Panc1 (cell line): ENCODE data around the gene LPP. TPM values are rescaled to one million over a fixed set of nuclear protein-coding genes. Genes with fewer than 3 reads are reported as not detected.

Source experiments
- ATAC-seq: fragments of 200-7000 bp; cut with Tn5 transposase; 2 replicates; pipeline ENCODE4 v1.9.1; 2020; ENCODE audit warnings: mild to moderate bottlenecking, moderate library complexity
- BruUV-seq: library from RNA; stranded (reverse); fragments of 400-500 nt; replicated peaks from 2 replicates; lab custom pipeline; 2021; lab: Mats Ljungman, UMichigan
- CTCF ChIA-PET: fragments of 300-600 bp; sonication (Branson Sonifier 250); formaldehyde crosslinking; loops from one replicate; lab custom pipeline; 2022; ENCODE audit warnings: antibody characterized with exemption; lab: Charles Lee
- POLR2A ChIA-PET: fragments of 300-600 bp; sonication (Branson Sonifier 250); formaldehyde crosslinking; loops from one replicate; lab custom pipeline; 2022; ENCODE audit warnings: antibody characterized with exemption; lab: Charles Lee
- DNase-seq: peaks from one replicate; pipeline ENCODE4 v3.0.0-alpha.2; 2010; ENCODE audit warnings: low read depth, low spot score
- H3K27ac ChIP-seq: 2 replicates; pipeline ENCODE4 v1.5.1; 2011; ENCODE audit warnings: mild to moderate bottlenecking, low read length, inconsistent platforms
- H3K27me3 ChIP-seq: fragments of 200-500 bp; sonication (Bioruptor generic); 2 replicates; pipeline ENCODE4 v1.6.0; 2014; ENCODE audit warnings: low read length, inconsistent platforms; ENCODE audit not compliant: control insufficient read depth, insufficient read depth
- H3K36me3 ChIP-seq: fragments of 200-500 bp; sonication (Bioruptor generic); 2 replicates; pipeline ENCODE4 v1.5.1; 2014; ENCODE audit warnings: inconsistent platforms, mild to moderate bottlenecking, low read length, moderate library complexity; ENCODE audit not compliant: control insufficient read depth, insufficient read depth
- H3K4me1 ChIP-seq: 2 replicates; pipeline ENCODE4 v1.5.1; 2011; ENCODE audit warnings: inconsistent platforms, mild to moderate bottlenecking, low read length, moderate library complexity; ENCODE audit not compliant: control insufficient read depth, insufficient read depth
- H3K4me3 ChIP-seq, 2 experiments: 2 replicates each; pipeline ENCODE4 v1.5.1; 2011 to 2012; ENCODE audit warnings: low read depth in 2 of 2, low read length in 2 of 2, mild to moderate bottlenecking in 2 of 2, inconsistent platforms in 1 of 2, moderate library complexity in 1 of 2
- H3K9me3 ChIP-seq: fragments of 200-500 bp; sonication (Bioruptor generic); 2 replicates; pipeline ENCODE4 v1.5.1; 2014; ENCODE audit warnings: low read depth, mild to moderate bottlenecking, inconsistent platforms, low read length, moderate library complexity; ENCODE audit not compliant: control insufficient read depth, insufficient read depth
- CTCF ChIP-seq: fragments of 450-650 bp; IDR thresholded peaks from 2 replicates; pipeline ENCODE4 v1.5.1; 2017; ENCODE audit warnings: mild to moderate bottlenecking
- POLR2AphosphoS5 ChIP-seq: IDR thresholded peaks from 2 replicates; pipeline ENCODE4 v1.6.1; 2012; ENCODE audit warnings: mild to moderate bottlenecking, low read depth, low read length, moderate library complexity
- SIN3A ChIP-seq: IDR thresholded peaks from 2 replicates; pipeline ENCODE4 v1.6.1; 2012; ENCODE audit warnings: low read depth, mild to moderate bottlenecking, low read length, moderate library complexity, borderline replicate concordance; ENCODE audit not compliant: insufficient read depth
- TCF7L2 ChIP-seq: IDR thresholded peaks from 2 replicates; pipeline ENCODE4 v1.6.1; 2011; ENCODE audit warnings: mild to moderate bottlenecking, low read depth, low read length, inconsistent platforms
- in situ Hi-C: cut with HindIII; loops from 2 replicates; pipeline ENCODE4 v1.10.0; 2016; ENCODE audit warnings: low sequenced_read_pairs, low pct_unique_long_range_greater_than_20kb
- intact Hi-C: fragments of 100-400 bp; cut with micrococcal nuclease; formaldehyde crosslinking; loops from one replicate; pipeline ENCODE4 v1.10.0; 2022; ENCODE audit not compliant: unreplicated experiment
- total RNA-seq: library from RNA; stranded (reverse); gene quantifications from one replicate; pipeline ENCODE4 v1.2.1, GENCODE V29; 2021; ENCODE audit not compliant: unreplicated experiment
- TF ChIP-seq, protein P1 (sequence below), 2 experiments: IDR thresholded peaks; 2 replicates each; pipeline ENCODE4 v1.6.1; 2011 to 2012; ENCODE audit warnings: low read depth in 2 of 2, control low read depth in 1 of 2, low read length in 1 of 2, mild to moderate bottlenecking in 1 of 2, moderate library complexity in 1 of 2; ENCODE audit not compliant: insufficient read depth in 1 of 2

Gene LPP
- total RNA-seq, 1 experiment from 2014 or later: 90.0 TPM

GRCh38 chr3:188822004-188822403, 668.0 kb downstream of the LPP start:
- TF ChIP-seq, protein P1, sequence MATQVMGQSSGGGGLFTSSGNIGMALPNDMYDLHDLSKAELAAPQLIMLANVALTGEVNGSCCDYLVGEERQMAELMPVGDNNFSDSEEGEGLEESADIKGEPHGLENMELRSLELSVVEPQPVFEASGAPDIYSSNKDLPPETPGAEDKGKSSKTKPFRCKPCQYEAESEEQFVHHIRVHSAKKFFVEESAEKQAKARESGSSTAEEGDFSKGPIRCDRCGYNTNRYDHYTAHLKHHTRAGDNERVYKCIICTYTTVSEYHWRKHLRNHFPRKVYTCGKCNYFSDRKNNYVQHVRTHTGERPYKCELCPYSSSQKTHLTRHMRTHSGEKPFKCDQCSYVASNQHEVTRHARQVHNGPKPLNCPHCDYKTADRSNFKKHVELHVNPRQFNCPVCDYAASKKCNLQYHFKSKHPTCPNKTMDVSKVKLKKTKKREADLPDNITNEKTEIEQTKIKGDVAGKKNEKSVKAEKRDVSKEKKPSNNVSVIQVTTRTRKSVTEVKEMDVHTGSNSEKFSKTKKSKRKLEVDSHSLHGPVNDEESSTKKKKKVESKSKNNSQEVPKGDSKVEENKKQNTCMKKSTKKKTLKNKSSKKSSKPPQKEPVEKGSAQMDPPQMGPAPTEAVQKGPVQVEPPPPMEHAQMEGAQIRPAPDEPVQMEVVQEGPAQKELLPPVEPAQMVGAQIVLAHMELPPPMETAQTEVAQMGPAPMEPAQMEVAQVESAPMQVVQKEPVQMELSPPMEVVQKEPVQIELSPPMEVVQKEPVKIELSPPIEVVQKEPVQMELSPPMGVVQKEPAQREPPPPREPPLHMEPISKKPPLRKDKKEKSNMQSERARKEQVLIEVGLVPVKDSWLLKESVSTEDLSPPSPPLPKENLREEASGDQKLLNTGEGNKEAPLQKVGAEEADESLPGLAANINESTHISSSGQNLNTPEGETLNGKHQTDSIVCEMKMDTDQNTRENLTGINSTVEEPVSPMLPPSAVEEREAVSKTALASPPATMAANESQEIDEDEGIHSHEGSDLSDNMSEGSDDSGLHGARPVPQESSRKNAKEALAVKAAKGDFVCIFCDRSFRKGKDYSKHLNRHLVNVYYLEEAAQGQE (IDR thresholded peaks at IDR 0.05; ENCODE audit: insufficient read depth in 1 of 2, low read depth in 2 of 2, low read length in 1 of 2): no peak
- no peak for TF ChIP-seq TCF7L2
- TF ChIP-seq SIN3A: no peak
- Histone ChIP-seq H3K27ac (no peak overlapping the region), H3K27me3 (no peaks in the 10 kb centered on the region), H3K4me1 (no peaks in the 10 kb centered on the region), H3K9me3 (no peaks in the 10 kb centered on the region), H3K36me3 (no peaks in the 10 kb centered on the region), H3K4me3 (no peak overlapping the region)
- in situ Hi-C loops: no loop called here
- DNase-seq (no peak), ATAC-seq (no peak)
- ChIA-PET POLR2A (no interaction called here), CTCF (no interaction called here)
- BruUV-seq: no TSS peak
- intact Hi-C loops: no loop called here

DNA sequence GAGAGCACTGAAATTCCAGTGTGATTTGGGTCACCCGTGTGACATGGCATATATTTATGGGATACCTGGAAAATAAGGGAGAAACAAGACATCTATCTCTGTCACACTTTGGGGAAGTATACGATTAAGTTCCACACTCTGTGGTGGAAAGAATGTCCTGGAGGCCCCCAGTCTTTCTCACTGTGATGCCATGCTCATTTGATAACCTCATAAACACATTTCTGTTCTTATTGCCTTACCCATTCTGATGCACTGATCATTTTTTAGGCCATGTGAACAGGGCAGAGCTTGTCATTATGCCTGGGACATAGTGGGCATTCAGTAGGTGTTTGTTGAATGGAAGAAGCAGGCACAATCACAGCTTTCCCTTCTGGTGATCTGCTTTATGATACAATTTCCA, 668.5 kb downstream of the LPP start:
- TF ChIP-seq SIN3A (no peak), CTCF (no peak), POLR2AphosphoS5 (no peak), TCF7L2 (no peak)
- TF ChIP-seq, protein P1 (IDR thresholded peaks at IDR 0.05; ENCODE audit: insufficient read depth in 1 of 2, low read depth in 2 of 2, low read length in 1 of 2): no peak
- no peak for DNase-seq
- Histone ChIP-seq H3K36me3 (no peaks in the 10 kb centered on the region), H3K9me3 (no peaks in the 10 kb centered on the region), H3K27me3 (no peaks in the 10 kb centered on the region), H3K4me1 (no peaks in the 10 kb centered on the region), H3K27ac (no peak overlapping the region), H3K4me3 (no peak overlapping the region)
- no TSS peak for BruUV-seq
- in situ Hi-C loops: no loop called here
- ChIA-PET CTCF (no interaction called here), POLR2A (no interaction called here)
- ATAC-seq: no peak
- intact Hi-C loops: no loop called here
